ENCODE results near the gene S100A7. TPM values are rescaled to one million over a fixed set of nuclear protein-coding genes. Genes with fewer than 3 reads are reported as not detected.
"Not testable (repeated sequence)": the region's sequence is repeated elsewhere in the genome, so short reads cannot be mapped to it uniquely, and the experiment has no call there.

The S100A7 gene
- total RNA-seq, 2 donors from 2014 or later, result not detected

DNA sequence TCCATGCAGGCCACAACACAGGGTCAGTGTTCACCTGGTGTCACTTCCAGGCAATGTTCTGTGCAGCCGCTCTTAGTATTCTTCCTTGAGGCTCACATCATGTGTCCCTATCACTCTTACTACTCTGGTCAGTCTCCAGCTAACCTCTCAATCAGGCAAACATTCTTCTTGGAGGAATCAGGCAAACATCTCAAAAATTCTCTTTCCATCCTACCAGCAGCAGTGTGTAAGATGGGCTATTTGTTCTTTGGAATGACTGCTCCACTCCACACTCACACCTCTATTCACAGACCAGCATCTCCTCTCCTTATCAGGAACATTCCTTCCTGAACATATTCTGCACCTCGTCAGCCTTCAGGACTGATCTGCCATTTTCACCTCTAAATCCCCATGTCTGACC is 40.1 kb downstream of the S100A7 start:
- WGBS, 2 experiments (ENCODE audit: insufficient coverage in 1 of 2, insufficient read length in 1 of 2), result 79 to 82% methylated on average over 2 of the region's 2 CpGs
- H3K4me1 Mint-ChIP-seq, result no peaks in the 10 kb centered on the region
- H3K27me3 ChIP-seq (ENCODE audit: control insufficient read depth, insufficient read depth, low read length, poor library complexity, severe bottlenecking), result peaks cover 7% of the 10 kb centered on the region
- no peaks in the 10 kb centered on the region for H3K9me3 ChIP-seq (ENCODE audit: control insufficient read depth, low read length)
- no peak overlapping the region for H3K27ac ChIP-seq (ENCODE audit: low read depth, low read length)
- H3K9ac ChIP-seq (ENCODE audit: extremely low read depth, low read length, poor library complexity, severe bottlenecking), result no peak overlapping the region
- no peaks in the 10 kb centered on the region for H3K9me3 Mint-ChIP-seq
- no peak overlapping the region for H3K4me3 ChIP-seq (ENCODE audit: low read length)
- H3K36me3 Mint-ChIP-seq (ENCODE audit: low read depth), result no peaks in the 10 kb centered on the region
- H3K36me3 ChIP-seq (ENCODE audit: control insufficient read depth, insufficient read depth, low read length), result no peaks in the 10 kb centered on the region
- no peaks in the 10 kb centered on the region for H3K4me1 ChIP-seq (ENCODE audit: control insufficient read depth, insufficient read depth, low read length)
- peak; percentile 8 for DNase-seq
- no peak overlapping the region for H3K4me3 Mint-ChIP-seq
- H3K27me3 Mint-ChIP-seq (ENCODE audit: insufficient read depth), result peaks cover 17% of the 10 kb centered on the region
- no peak overlapping the region for H3K27ac Mint-ChIP-seq
- no peak for TF ChIP-seq CTCF (conservative IDR thresholded peaks at IDR 0.05)

DNA sequence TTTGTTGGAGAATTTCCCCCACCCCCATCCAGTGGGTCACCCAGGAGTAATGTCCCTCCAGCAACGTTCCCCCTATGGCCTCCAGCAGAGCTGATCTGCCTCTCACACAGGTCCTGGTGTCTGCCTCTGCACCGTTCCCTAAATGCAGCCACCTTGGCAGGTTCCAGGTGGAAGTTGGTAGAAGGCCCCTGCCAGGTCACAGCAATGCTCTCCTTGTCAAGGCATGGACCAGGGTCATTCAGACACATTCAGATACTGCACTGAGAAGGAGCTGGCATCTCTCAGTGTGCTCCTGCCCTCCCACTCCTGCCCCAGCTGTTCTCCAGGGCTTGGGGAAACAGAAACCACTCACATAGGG is 41.0 kb downstream of the S100A7 start:
- not testable (repeated sequence) for H3K9me3 Mint-ChIP-seq; H3K27ac ChIP-seq (ENCODE audit: low read depth, low read length); H3K27ac Mint-ChIP-seq; H3K36me3 ChIP-seq (ENCODE audit: control insufficient read depth, insufficient read depth, low read length); H3K9me3 ChIP-seq (ENCODE audit: control insufficient read depth, low read length); H3K4me3 Mint-ChIP-seq; H3K4me1 Mint-ChIP-seq; H3K27me3 ChIP-seq (ENCODE audit: control insufficient read depth, insufficient read depth, low read length, poor library complexity, severe bottlenecking); H3K4me1 ChIP-seq (ENCODE audit: control insufficient read depth, insufficient read depth, low read length); H3K9ac ChIP-seq (ENCODE audit: extremely low read depth, low read length, poor library complexity, severe bottlenecking); H3K36me3 Mint-ChIP-seq (ENCODE audit: low read depth); H3K4me3 ChIP-seq (ENCODE audit: low read length)
- 73% methylated on average over 2 of the region's 2 CpGs; no CpG with 5 or more reads in 1 of the 2 experiments for WGBS, 2 experiments (ENCODE audit: insufficient coverage in 1 of 2, insufficient read length in 1 of 2)
- H3K27me3 Mint-ChIP-seq (ENCODE audit: insufficient read depth), result peaks cover 11% of the 10 kb centered on the region
- peak; percentile 28 for DNase-seq

- not testable (repeated sequence) for H3K9me3 ChIP-seq (ENCODE audit: control insufficient read depth, low read length); H3K36me3 Mint-ChIP-seq (ENCODE audit: low read depth); H3K4me3 ChIP-seq (ENCODE audit: low read length); H3K27me3 Mint-ChIP-seq (ENCODE audit: insufficient read depth); H3K9ac ChIP-seq (ENCODE audit: extremely low read depth, low read length, poor library complexity, severe bottlenecking); H3K27ac Mint-ChIP-seq; H3K27ac ChIP-seq (ENCODE audit: low read depth, low read length); H3K27me3 ChIP-seq (ENCODE audit: control insufficient read depth, insufficient read depth, low read length, poor library complexity, severe bottlenecking); H3K4me1 Mint-ChIP-seq; H3K4me3 Mint-ChIP-seq; H3K9me3 Mint-ChIP-seq; H3K4me1 ChIP-seq (ENCODE audit: control insufficient read depth, insufficient read depth, low read length); H3K36me3 ChIP-seq (ENCODE audit: control insufficient read depth, insufficient read depth, low read length)
- DNase-seq, result peak; percentile 13
- WGBS, 2 experiments (ENCODE audit: insufficient coverage in 1 of 2, insufficient read length in 1 of 2), result 74 to 86% methylated on average over 6 to 7 of the region's 7 CpGs
Measured at GRCh38 chr1:153418758-153419435, 41.6 kb downstream of the S100A7 start.

DNA sequence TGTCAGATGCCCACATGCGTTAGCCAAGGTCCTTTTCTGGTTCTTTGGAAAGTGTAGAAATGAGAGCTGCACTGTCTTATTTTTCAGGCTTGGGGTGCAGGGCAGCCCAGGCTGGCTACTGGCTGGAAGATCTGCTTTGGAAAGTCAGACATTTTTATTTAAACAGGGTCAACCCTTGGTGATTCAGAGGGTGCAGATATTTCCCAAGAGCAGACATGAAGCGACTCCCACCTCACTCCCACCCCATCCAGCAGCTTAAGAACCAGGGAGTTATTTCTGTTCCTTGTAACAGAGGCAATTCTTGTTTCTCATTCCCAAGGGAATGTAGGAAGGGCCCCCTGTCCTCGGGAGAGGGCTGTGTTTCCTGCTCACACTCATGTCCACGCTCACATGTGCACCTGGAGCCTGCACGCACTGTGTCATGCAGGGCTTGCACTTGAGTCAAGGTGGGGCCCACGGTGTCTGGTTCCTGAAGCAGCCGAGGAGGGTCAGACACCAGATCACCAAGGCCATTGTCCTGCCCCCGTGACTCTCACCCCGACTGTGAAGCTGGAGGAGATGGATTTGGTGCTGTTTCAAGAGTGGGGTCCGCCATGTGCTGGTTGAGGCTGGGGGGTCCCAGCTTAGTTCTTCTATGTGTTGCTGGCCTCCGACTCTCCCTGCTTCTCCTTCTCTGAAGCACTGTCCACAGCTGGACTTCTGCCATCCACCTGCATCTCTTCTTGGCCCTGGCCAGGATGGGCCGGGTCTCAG is 43.1 kb downstream of the S100A7 start:
- H3K27ac ChIP-seq (ENCODE audit: low read depth, low read length), result no peak overlapping the region
- H3K9ac ChIP-seq (ENCODE audit: extremely low read depth, low read length, poor library complexity, severe bottlenecking), result no peak overlapping the region
- H3K4me1 ChIP-seq (ENCODE audit: control insufficient read depth, insufficient read depth, low read length), result no peaks in the 10 kb centered on the region
- no peak overlapping the region for H3K4me3 ChIP-seq (ENCODE audit: low read length)
- Mint-ChIP-seq H3K4me1 (no peaks in the 10 kb centered on the region), H3K27me3 (ENCODE audit: insufficient read depth) (peaks cover 10% of the 10 kb centered on the region), H3K36me3 (ENCODE audit: low read depth) (no peaks in the 10 kb centered on the region), H3K9me3 (peaks cover 2% of the 10 kb centered on the region), H3K27ac (no peak overlapping the region), H3K4me3 (no peak overlapping the region)
- TF ChIP-seq CTCF (conservative IDR thresholded peaks at IDR 0.05), result no peak
- no peaks in the 10 kb centered on the region for H3K27me3 ChIP-seq (ENCODE audit: control insufficient read depth, insufficient read depth, low read length, poor library complexity, severe bottlenecking)
- peaks cover 6% of the 10 kb centered on the region for H3K9me3 ChIP-seq (ENCODE audit: control insufficient read depth, low read length)
- 86 to 96% methylated on average over 10 to 12 of the region's 12 CpGs for WGBS, 2 experiments (ENCODE audit: insufficient coverage in 1 of 2, insufficient read length in 1 of 2)
- no peak for DNase-seq
- H3K36me3 ChIP-seq (ENCODE audit: control insufficient read depth, insufficient read depth, low read length), result no peaks in the 10 kb centered on the region
